GM21423 (cell line): ENCODE results near the gene UBR3.
"Not testable (repeated sequence)": the region's sequence is repeated elsewhere in the genome, so short reads cannot be mapped to it uniquely, and the experiment has no call there.

ENCODE experiments used
- ATAC-seq: cut with Tn5 transposase; IDR thresholded peaks from one replicate; pipeline ENCODE4 v1.9.1; 2021; ENCODE audit warnings: mild to moderate bottlenecking, moderate library complexity; ENCODE audit not compliant: unreplicated experiment

UBR3 gene

GRCh38 chr2:169865492-169865891 lies 38.2 kb downstream of the UBR3 start:
- ATAC-seq, result no peak

- not testable (repeated sequence) for ATAC-seq
Observed at GRCh38 chr2:169866230-169866629, 39.0 kb downstream of the UBR3 start.

- no peak for ATAC-seq
Observed at GRCh38 chr2:169867579-169867978, 40.3 kb downstream of the UBR3 start.

- ATAC-seq, result no peak
Observed at GRCh38 chr2:169868951-169869350, 41.7 kb downstream of the UBR3 start.

GRCh38 chr2:169871369-169871768 lies 44.1 kb downstream of the UBR3 start:
- not testable (repeated sequence) for ATAC-seq

- no peak for ATAC-seq
Observed at GRCh38 chr2:169871994-169872393, 44.7 kb downstream of the UBR3 start.

GRCh38 chr2:169877398-169877797 lies 50.1 kb downstream of the UBR3 start:
- no peak for ATAC-seq

GRCh38 chr2:169887120-169887519 lies 59.9 kb downstream of the UBR3 start:
- no peak for ATAC-seq

- no peak for ATAC-seq
Observed at GRCh38 chr2:169891593-169892298, 64.5 kb downstream of the UBR3 start.

GRCh38 chr2:169892951-169893350 lies 65.7 kb downstream of the UBR3 start:
- no peak for ATAC-seq

- no peak for ATAC-seq
Observed at GRCh38 chr2:169895294-169895985, 68.2 kb downstream of the UBR3 start.

- ATAC-seq, result no peak
Observed at GRCh38 chr2:169897834-169898233, 70.6 kb downstream of the UBR3 start.

GRCh38 chr2:169900103-169900502 lies 72.8 kb downstream of the UBR3 start:
- ATAC-seq, result not testable (repeated sequence)

GRCh38 chr2:169900686-169901085 lies 73.4 kb downstream of the UBR3 start:
- no peak for ATAC-seq

- ATAC-seq, result no peak
Observed at GRCh38 chr2:169906731-169907130, 79.5 kb downstream of the UBR3 start.

GRCh38 chr2:169909376-169909775 lies 82.1 kb downstream of the UBR3 start:
- no peak for ATAC-seq

GRCh38 chr2:169910109-169910799 lies 83.0 kb downstream of the UBR3 start:
- ATAC-seq, result no peak

- no peak for ATAC-seq
Observed at GRCh38 chr2:169911119-169911518, 83.9 kb downstream of the UBR3 start.

GRCh38 chr2:169916623-169917022 lies 89.4 kb downstream of the UBR3 start:
- no peak for ATAC-seq

GRCh38 chr2:169923977-169924376 lies 96.7 kb downstream of the UBR3 start:
- no peak for ATAC-seq

GRCh38 chr2:169925968-169926367 lies 98.7 kb downstream of the UBR3 start:
- no peak for ATAC-seq

GRCh38 chr2:169928463-169928864 lies 101.2 kb downstream of the UBR3 start:
- ATAC-seq, result no peak
